HepG2 (cell line): ENCODE data around the gene MAPK8IP1. TPM values are rescaled to one million over a fixed set of nuclear protein-coding genes. Genes with fewer than 3 reads are reported as not detected.

Source experiments
- ATAC-seq: fragments of 200-7000 bp; cut with Tn5 transposase; 3 replicates; pipeline ENCODE4 v1.9.1; 2020; ENCODE audit warnings: mild to moderate bottlenecking, moderate library complexity
- BruUV-seq: library from RNA; stranded (reverse); fragments of 400-500 nt; replicated peaks from 2 replicates; lab custom pipeline; 2021; lab: Mats Ljungman, UMichigan
- CTCF ChIA-PET: fragments of 300-600 bp; formaldehyde crosslinking; extraction: SDS; loops from one replicate; lab custom pipeline; 2021; ENCODE audit warnings: low total read pairs, inconsistent platforms, low intra/inter-chr PET ratio; lab: Yijun Ruan, JAX
- POLR2A ChIA-PET: fragments of 350-600 bp; sonication (Branson Sonifier 250); formaldehyde crosslinking; loops from one replicate; lab custom pipeline; 2020; ENCODE audit warnings: antibody characterized with exemption, inconsistent platforms; lab: Yijun Ruan, JAX
- DNase-seq: peaks from one replicate; pipeline ENCODE4 v3.0.0-alpha.2; 2015; ENCODE audit warnings: low spot score
- FAIRE-seq: peaks from 3 replicates; lab custom pipeline; 2011; peaks lifted over from hg19 to GRCh38; lab: Jason Lieb, UNC
- H2AFZ ChIP-seq: one replicate; pipeline ENCODE4 v1.6.1; 2011; ENCODE audit warnings: low read length, inconsistent platforms
- H3K27ac ChIP-seq: fragments of 300-600 bp; 3 replicates; pipeline ENCODE4 v1.8.0; 2011; ENCODE audit warnings: mixed run types, mild to moderate bottlenecking, mixed read lengths, low read length, inconsistent platforms; ENCODE audit not compliant: insufficient read depth; ENCODE audit errors: extremely low read length
- H3K27me3 ChIP-seq, 2 experiments: fragments of 200-600 bp in 1 of 2; 2 replicates in 1 of 2; 3 replicates in 1 of 2; pipeline versions ENCODE4 v1.6.0 to v1.8.0; 2011; ENCODE audit warnings: low read length in 2 of 2, mild to moderate bottlenecking in 2 of 2, moderate library complexity in 2 of 2, inconsistent platforms in 1 of 2; ENCODE audit not compliant: insufficient read depth in 2 of 2, control insufficient read depth in 1 of 2
- H3K36me3 ChIP-seq, 2 experiments: fragments of 200-600 bp in 1 of 2; replicated peaks in 1 of 2; 2 replicates in 1 of 2; 3 replicates in 1 of 2; pipeline versions ENCODE4 v1.5.1 to v1.8.0; 2011; ENCODE audit warnings: low read length in 2 of 2, inconsistent platforms in 1 of 2; ENCODE audit not compliant: insufficient read depth in 2 of 2, control insufficient read depth in 1 of 2
- H3K4me1 ChIP-seq: 2 replicates; pipeline ENCODE4 v1.5.1; 2012; ENCODE audit warnings: low read length, inconsistent platforms; ENCODE audit not compliant: insufficient read depth
- H3K4me2 ChIP-seq: 2 replicates; pipeline ENCODE4 v1.6.0; 2011; ENCODE audit warnings: low read depth, low read length, inconsistent platforms
- H3K4me3 ChIP-seq, 3 experiments: fragments of 200-600 bp in 1 of 3; sonication (generic), shearing (Covaris generic) in 1 of 3; replicated peaks in 1 of 3; 2 replicates each; pipeline ENCODE4 v1.5.1; 2011 to 2016; ENCODE audit warnings: low read length in 3 of 3, inconsistent platforms in 2 of 3, low read depth in 2 of 3, mild to moderate bottlenecking in 2 of 3, control low read depth in 1 of 3, mixed read lengths in 1 of 3; ENCODE audit not compliant: insufficient read depth in 1 of 3
- H3K79me2 ChIP-seq: one replicate; pipeline ENCODE4 v1.6.1; 2011; ENCODE audit warnings: low read length, inconsistent platforms; ENCODE audit not compliant: insufficient read depth
- H3K9ac ChIP-seq: 2 replicates; pipeline ENCODE4 v1.6.0; 2011; ENCODE audit warnings: mild to moderate bottlenecking, low read depth, low read length, inconsistent platforms; ENCODE audit not compliant: insufficient read depth
- H3K9me3 ChIP-seq: 2 replicates; pipeline ENCODE4 v1.5.1; 2012; ENCODE audit warnings: mild to moderate bottlenecking, low read length
- H4K20me1 ChIP-seq: 2 replicates; pipeline ENCODE4 v1.6.0; 2011; ENCODE audit warnings: inconsistent platforms, mild to moderate bottlenecking, low read length, moderate library complexity; ENCODE audit not compliant: insufficient read depth
- POLR2A ChIP-seq, 2 experiments: IDR thresholded peaks; 2 replicates each; pipeline ENCODE4 v1.6.1; 2011; ENCODE audit warnings: low read depth in 2 of 2, low read length in 2 of 2, mild to moderate bottlenecking in 1 of 2, moderate library complexity in 1 of 2; ENCODE audit not compliant: insufficient read depth in 1 of 2
- SMAD9 ChIP-seq: sonication (generic); formaldehyde crosslinking; IDR thresholded peaks from 2 replicates; pipeline ENCODE4 v1.5.1; 2020; ENCODE audit warnings: mild to moderate bottlenecking, missing genetic modification reagents
- ZNF224 ChIP-seq: sonication (generic); formaldehyde crosslinking; IDR thresholded peaks from 2 replicates; pipeline ENCODE4 v1.5.0; 2020; ENCODE audit warnings: mild to moderate bottlenecking, missing genetic modification reagents
- WGBS: methylation state at CpG from one replicate; pipeline ENCODE4 v1.1.6; 2017; ENCODE audit warnings: low lambda C conversion rate; 5-methylcytosine and 5-hydroxymethylcytosine counted together
- in situ Hi-C: cut with HindIII; loops from 2 replicates; pipeline ENCODE4 v1.10.0; 2017; ENCODE audit warnings: low pct_unique_long_range_greater_than_20kb; ENCODE audit not compliant: extremely low pct_ligation_motif_present
- intact Hi-C: fragments of 100-400 bp; cut with micrococcal nuclease; formaldehyde crosslinking; loops from one replicate; pipeline ENCODE4 v1.10.0; 2022; ENCODE audit not compliant: unreplicated experiment
- polyA plus RNA-seq, 8 experiments: library from polyadenylated mRNA; depleted of rRNA in 3 of 8; stranded (reverse) in 7 of 8; unstranded in 1 of 8; fragments of >200 nt; fragmentation: Illumina TruSeq in 4 of 8; extraction: Trizol in 4 of 8; gene quantifications; 2 replicates each; pipeline versions ENCODE4 v1.2.1 to v1.2.3, GENCODE V29; 2011 to 2016; ENCODE audit warnings: low read depth in 4 of 8, missing spikeins in 1 of 8, mixed read lengths in 1 of 8; ENCODE audit not compliant: insufficient read depth in 1 of 8
- total RNA-seq, 5 experiments: library from RNA; depleted of rRNA; stranded (reverse); fragments of >200 nt; fragmentation: Illumina TruSeq; extraction: Trizol; gene quantifications; 2 replicates each; pipeline ENCODE4 v1.2.3, GENCODE V29; 2016; ENCODE audit warnings: low read depth in 1 of 5
- TF ChIP-seq, protein P1 (sequence below), 2 experiments: fragments of 450-650 bp in 1 of 2; sonication (generic) in 1 of 2; formaldehyde crosslinking; IDR thresholded peaks; 2 replicates each; pipeline versions ENCODE4 v1.5.0 to v1.8.0; 2020 to 2022; ENCODE audit warnings: mild to moderate bottlenecking in 1 of 2, missing genetic modification reagents in 1 of 2

The MAPK8IP1 gene
- total and polyA plus RNA-seq, 2 of the 13 experiments (the other 11 are each of a cell fraction or from before 2014, with no cell fraction given) = 2.2 to 4.2 TPM

DNA sequence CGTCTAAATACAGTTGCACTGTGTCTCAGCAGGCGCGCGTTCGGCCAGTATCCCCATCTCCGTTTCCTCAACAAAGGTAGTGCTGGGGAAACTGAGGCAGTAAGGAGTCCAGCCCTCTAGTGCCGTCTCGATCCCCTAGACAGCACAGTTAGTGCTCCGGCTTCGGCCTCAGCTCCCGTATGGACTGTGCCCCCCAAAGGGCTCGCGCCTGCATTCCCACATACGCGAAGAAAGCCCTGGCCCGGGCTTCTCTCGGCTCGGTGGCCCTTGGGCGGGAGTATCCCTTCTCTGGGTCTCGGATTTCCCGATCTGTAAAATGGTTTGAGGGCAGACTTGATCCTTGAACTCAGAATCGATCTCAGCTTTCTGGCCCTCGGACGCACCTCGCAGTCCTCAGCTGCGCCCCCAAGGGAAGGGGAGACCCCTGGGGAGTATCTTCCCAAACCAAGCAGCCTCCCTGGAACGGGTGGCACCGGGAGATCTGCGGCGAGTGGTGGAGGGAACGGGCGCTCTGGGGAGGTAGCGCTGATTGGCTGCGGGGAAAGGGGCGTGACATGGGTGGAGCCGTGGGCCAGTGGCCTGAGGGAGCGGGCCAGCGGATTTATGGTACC is 33.0 kb downstream of the MAPK8IP1 start (continued):
- TF ChIP-seq, protein P1, sequence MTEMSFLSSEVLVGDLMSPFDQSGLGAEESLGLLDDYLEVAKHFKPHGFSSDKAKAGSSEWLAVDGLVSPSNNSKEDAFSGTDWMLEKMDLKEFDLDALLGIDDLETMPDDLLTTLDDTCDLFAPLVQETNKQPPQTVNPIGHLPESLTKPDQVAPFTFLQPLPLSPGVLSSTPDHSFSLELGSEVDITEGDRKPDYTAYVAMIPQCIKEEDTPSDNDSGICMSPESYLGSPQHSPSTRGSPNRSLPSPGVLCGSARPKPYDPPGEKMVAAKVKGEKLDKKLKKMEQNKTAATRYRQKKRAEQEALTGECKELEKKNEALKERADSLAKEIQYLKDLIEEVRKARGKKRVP (CRISPR knock-in tag; IDR thresholded peaks at IDR 0.05) = no peak
- TF ChIP-seq POLR2A (IDR thresholded peaks at IDR 0.05; ENCODE audit: insufficient read depth in 1 of 2, low read depth in 2 of 2, low read length in 2 of 2) = peak; percentile 43 to 79; a peak in 2 of 4 replicates

DNA sequence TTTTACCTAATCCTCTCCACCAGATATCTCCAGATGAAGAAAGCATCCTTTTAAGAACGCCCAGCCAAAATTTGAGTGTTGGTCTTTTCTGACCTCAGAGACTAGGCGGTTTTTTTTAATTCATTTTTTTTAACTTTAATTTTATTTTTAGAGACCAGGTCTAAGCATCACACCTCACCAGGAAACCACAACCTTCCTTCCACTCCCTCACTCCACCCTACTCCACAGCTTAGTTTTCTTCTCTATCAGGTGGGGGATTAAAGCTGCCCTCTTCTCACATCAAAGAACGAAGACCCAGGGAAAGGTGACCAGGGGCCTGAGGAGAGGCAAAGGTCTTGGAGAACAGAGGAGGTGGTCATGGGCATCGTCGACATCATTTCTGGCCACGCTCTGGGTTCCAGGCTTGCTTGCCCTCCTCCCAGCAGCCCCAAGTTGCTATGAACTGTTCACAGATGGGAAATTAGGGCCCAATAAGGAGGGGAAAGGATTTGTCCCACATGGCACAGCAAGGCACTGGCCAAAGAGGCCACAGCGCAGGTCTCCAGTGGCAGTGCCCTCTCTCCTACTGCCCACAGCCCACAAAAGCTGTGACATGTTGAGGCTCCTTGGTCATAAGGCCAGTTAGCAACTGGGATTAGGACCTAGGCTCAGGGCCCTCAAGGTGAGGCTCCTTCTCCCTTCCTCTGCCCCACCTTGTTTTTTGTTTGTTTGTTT is 33.7 kb downstream of the MAPK8IP1 start:
- BruUV-seq = no TSS peak
- H3K79me2 ChIP-seq = peaks cover 12% of the 10 kb centered on the region
- DNase-seq = no peak
- H4K20me1 ChIP-seq = no peaks in the 10 kb centered on the region
- ATAC-seq = no peak
- TF ChIP-seq SMAD9 (CRISPR knock-in tag) = 0 out of 2 replicates have a peak, but pooled peaks have one; percentile 41
- TF ChIP-seq ZNF224 (CRISPR knock-in tag) = no peak
- ChIA-PET POLR2A (interaction anchor here (1.1 kb wide), 1 partner anchor 23 kb away, joined by 3 read pairs; no protein-coding TSS in a partner anchor), CTCF (no interaction called here)
- peaks cover 41% of the 10 kb centered on the region for H3K4me1 ChIP-seq
- intact Hi-C loops = loop anchor here (1.0 kb wide), 1 partner anchor 32 kb away; no protein-coding TSS in a partner anchor
- no peak overlapping the region for H3K9ac ChIP-seq
- in situ Hi-C loops = no loop called here
- peak overlapping the region; percentile 91 for H3K4me2 ChIP-seq
- H3K9me3 ChIP-seq = no peaks in the 10 kb centered on the region
- H3K4me3 ChIP-seq = peak overlapping the region in 2 of 3 experiments; percentile 82 to 94; a peak in 5 of 6 replicates
- WGBS = 9% methylated on average over 6 of the region's 7 CpGs
- no peak overlapping the region for H2AFZ ChIP-seq
- peaks cover 8 to 11% of the 10 kb centered on the region in 2 experiments; a peak in 3 of 5 replicates for H3K36me3 ChIP-seq
- no peak for FAIRE-seq
- no peak overlapping the region for H3K27ac ChIP-seq
- peaks cover 0 to 1% of the 10 kb centered on the region in 2 experiments; a peak in 1 of 5 replicates for H3K27me3 ChIP-seq
